Measurements from ENCODE around the gene DCTN2. TPM values are rescaled to one million over a fixed set of nuclear protein-coding genes. Genes with fewer than 3 reads are reported as not detected.

Gene DCTN2
- total RNA-seq, 2 experiments from 2014 or later = 68.4 to 97.2 TPM

GRCh38 chr12:57487597-57488401 lies 59.2 kb downstream of the DCTN2 start, which contains the start of gene MARS1:
MARS1 (plus strand) TSS chr12:57488068; CDS start chr12:57488091, 23 bp downstream.
- H2AFZ ChIP-seq (ENCODE audit: low read length) = peak within 1 kb of the TSS; percentile 37; the same call in 1 of the 2 replicates
- peak within 1 kb of the TSS; percentile 86 for H3K4me2 ChIP-seq (ENCODE audit: low read length)
- peaks cover 26% of the 10 kb centered on the region for H3K4me1 ChIP-seq (ENCODE audit: insufficient read depth, low read length, poor library complexity, severe bottlenecking)
- H3K9me3 ChIP-seq (ENCODE audit: low read length) = no peaks in the 10 kb centered on the region
- no peaks in the 10 kb centered on the region; the same call in 1 of the 2 replicates for H4K20me1 ChIP-seq (ENCODE audit: insufficient read depth, low read length)
- peaks cover 37% of the 10 kb centered on the region for H3K79me2 ChIP-seq (ENCODE audit: insufficient read depth, low read depth, low read length)
- ChIA-PET POLR2A (interaction anchor here (0.6 to 1.0 kb wide), 2 partner anchors 11 to 213 kb away, joined by 4 to 8 read pairs; no protein-coding TSS in a partner anchor), CTCF (ENCODE audit: unreplicated experiment) (interaction anchor here (0.9 kb wide), 1 partner anchor 11 kb away, joined by 3 read pairs; no protein-coding TSS in a partner anchor)
- peaks cover 48% of the 10 kb centered on the region for H3K36me3 ChIP-seq (ENCODE audit: insufficient read depth, low read length)
- peak within 1 kb of the TSS; percentile 98 for H3K4me3 ChIP-seq (ENCODE audit: low read depth, low read length, poor library complexity, severe bottlenecking)
- TSS peak; percentile 82 for BruUV-seq (replicated peaks)
- peak within 1 kb of the TSS; percentile 65 for H3K27ac ChIP-seq (ENCODE audit: low read depth, low read length, poor library complexity, severe bottlenecking)
- no peaks in the 10 kb centered on the region for H3K9me2 ChIP-seq (ENCODE audit: insufficient read depth, low read length)
- intact Hi-C loops (cut with micrococcal nuclease; ENCODE audit: unreplicated experiment) = loop anchor here (1.0 kb wide), 1 partner anchor 33 kb away; the partner anchor contains the start of gene DDIT3
- TF ChIP-seq, protein P1, sequence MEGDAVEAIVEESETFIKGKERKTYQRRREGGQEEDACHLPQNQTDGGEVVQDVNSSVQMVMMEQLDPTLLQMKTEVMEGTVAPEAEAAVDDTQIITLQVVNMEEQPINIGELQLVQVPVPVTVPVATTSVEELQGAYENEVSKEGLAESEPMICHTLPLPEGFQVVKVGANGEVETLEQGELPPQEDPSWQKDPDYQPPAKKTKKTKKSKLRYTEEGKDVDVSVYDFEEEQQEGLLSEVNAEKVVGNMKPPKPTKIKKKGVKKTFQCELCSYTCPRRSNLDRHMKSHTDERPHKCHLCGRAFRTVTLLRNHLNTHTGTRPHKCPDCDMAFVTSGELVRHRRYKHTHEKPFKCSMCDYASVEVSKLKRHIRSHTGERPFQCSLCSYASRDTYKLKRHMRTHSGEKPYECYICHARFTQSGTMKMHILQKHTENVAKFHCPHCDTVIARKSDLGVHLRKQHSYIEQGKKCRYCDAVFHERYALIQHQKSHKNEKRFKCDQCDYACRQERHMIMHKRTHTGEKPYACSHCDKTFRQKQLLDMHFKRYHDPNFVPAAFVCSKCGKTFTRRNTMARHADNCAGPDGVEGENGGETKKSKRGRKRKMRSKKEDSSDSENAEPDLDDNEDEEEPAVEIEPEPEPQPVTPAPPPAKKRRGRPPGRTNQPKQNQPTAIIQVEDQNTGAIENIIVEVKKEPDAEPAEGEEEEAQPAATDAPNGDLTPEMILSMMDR (conservative IDR thresholded peaks at IDR 0.05; ENCODE audit: low read length) = peak; percentile 62
- TF ChIP-seq EZH2phosphoT487 (IDR thresholded peaks at IDR 0.05; ENCODE audit: borderline replicate concordance, low read depth, low read length) = no peak
- peak; percentile 99 for DNase-seq (ENCODE audit: low spot score)

GRCh38 chr12:57487055-57487596 lies 59.9 kb downstream of the DCTN2 start:
- Histone ChIP-seq H3K9me3 (ENCODE audit: low read length) (no peaks in the 10 kb centered on the region), H3K4me3 (ENCODE audit: low read depth, low read length, poor library complexity, severe bottlenecking) (no peak overlapping the region), H3K4me2 (ENCODE audit: low read length) (peak overlapping the region; percentile 22; the same call in 1 of the 2 replicates), H3K36me3 (ENCODE audit: insufficient read depth, low read length) (peaks cover 42% of the 10 kb centered on the region), H3K9me2 (ENCODE audit: insufficient read depth, low read length) (no peaks in the 10 kb centered on the region), H3K4me1 (ENCODE audit: insufficient read depth, low read length, poor library complexity, severe bottlenecking) (peaks cover 29% of the 10 kb centered on the region), H4K20me1 (ENCODE audit: insufficient read depth, low read length) (no peaks in the 10 kb centered on the region; the same call in 1 of the 2 replicates), H2AFZ (ENCODE audit: low read length) (peak overlapping the region; percentile 37; the same call in 1 of the 2 replicates), H3K79me2 (ENCODE audit: insufficient read depth, low read depth, low read length) (peaks cover 37% of the 10 kb centered on the region), H3K27ac (ENCODE audit: low read depth, low read length, poor library complexity, severe bottlenecking) (no peak overlapping the region)
- CTCF ChIA-PET (ENCODE audit: unreplicated experiment) = interaction anchor here (0.9 kb wide), 1 partner anchor 10 kb away, joined by 3 read pairs; no protein-coding TSS in a partner anchor
- no peak for TF ChIP-seq EZH2phosphoT487 (IDR thresholded peaks at IDR 0.05; ENCODE audit: borderline replicate concordance, low read depth, low read length)
- TF ChIP-seq, protein P1 (conservative IDR thresholded peaks at IDR 0.05; ENCODE audit: low read length) = no peak
- POLR2A ChIA-PET = interaction anchor here (0.6 to 1.0 kb wide), 3 partner anchors 10 to 214 kb away, joined by 3 to 8 read pairs (median 4); no protein-coding TSS in a partner anchor
- DNase-seq (ENCODE audit: low spot score) = no peak
- no TSS peak for BruUV-seq (replicated peaks)
- intact Hi-C loops (cut with micrococcal nuclease; ENCODE audit: unreplicated experiment) = loop anchor here (1.0 kb wide), 1 partner anchor 33 kb away; the partner anchor contains the start of gene DDIT3
